DOHH2 (cell line): Measurements from ENCODE around the gene SKIC8.
A peak's percentile ranks its signal among the peaks of the same experiment; 100 is the strongest.

Source experiments
- H3F3A ChIP-seq: fragments of 200-600 bp; sonication (generic), shearing (Covaris generic); 2 replicates; pipeline ENCODE4 v1.6.0; 2016; ENCODE audit warnings: antibody characterized with exemption, mild to moderate bottlenecking; ENCODE audit not compliant: control insufficient read depth, insufficient read depth
- H3K27ac ChIP-seq: fragments of 200-600 bp; sonication (generic); 2 replicates; pipeline ENCODE4 v1.5.1; 2014; ENCODE audit warnings: low read depth, mild to moderate bottlenecking, low read length, moderate library complexity
- H3K27me3 ChIP-seq: fragments of 200-600 bp; sonication (generic); 2 replicates; pipeline ENCODE4 v1.6.1; 2014; ENCODE audit warnings: mild to moderate bottlenecking, low read length, mixed read lengths; ENCODE audit not compliant: control insufficient read depth
- H3K36me3 ChIP-seq: fragments of 200-600 bp; sonication (generic); 2 replicates; pipeline ENCODE4 v1.6.1; 2014; ENCODE audit warnings: mild to moderate bottlenecking, low read length, moderate library complexity, mixed read lengths; ENCODE audit not compliant: control insufficient read depth
- H3K4me1 ChIP-seq: fragments of 200-600 bp; sonication (generic); 2 replicates; pipeline ENCODE4 v1.6.1; 2014; ENCODE audit warnings: mild to moderate bottlenecking, low read length, mixed read lengths; ENCODE audit not compliant: control insufficient read depth
- H3K4me2 ChIP-seq: fragments of 200-600 bp; sonication (generic); 2 replicates; pipeline ENCODE4 v1.6.0; 2014; ENCODE audit warnings: mild to moderate bottlenecking, low read length, moderate library complexity
- H3K4me3 ChIP-seq: fragments of 200-600 bp; sonication (generic); 2 replicates; pipeline ENCODE4 v1.5.1; 2014; ENCODE audit warnings: mild to moderate bottlenecking, low read length, mixed read lengths
- H3K79me2 ChIP-seq: fragments of 200-600 bp; sonication (generic); 2 replicates; pipeline ENCODE4 v1.6.1; 2014; ENCODE audit warnings: mild to moderate bottlenecking, low read length, mixed read lengths; ENCODE audit not compliant: control insufficient read depth
- H3K9me2 ChIP-seq: fragments of 200-600 bp; sonication (generic); replicated peaks from 2 replicates; pipeline ENCODE4 v1.6.1; 2014; ENCODE audit warnings: mild to moderate bottlenecking, low read length, mixed read lengths; ENCODE audit not compliant: control insufficient read depth
- H3K9me3 ChIP-seq: fragments of 200-600 bp; sonication (generic); 2 replicates; pipeline ENCODE4 v1.6.1; 2014; ENCODE audit warnings: antibody characterized with exemption, low read length, mixed read lengths; ENCODE audit not compliant: control insufficient read depth, insufficient read depth
- H4K20me1 ChIP-seq: fragments of 200-600 bp; sonication (generic); 2 replicates; pipeline ENCODE4 v1.6.0; 2014; ENCODE audit warnings: low read depth, mild to moderate bottlenecking, antibody characterized with exemption, low read length, moderate library complexity; ENCODE audit not compliant: control insufficient read depth, insufficient read depth
- CTCF ChIP-seq: fragments of 200-600 bp; sonication (generic); IDR thresholded peaks from one replicate; pipeline ENCODE4 v1.5.1; 2014; ENCODE audit warnings: antibody characterized with exemption, mild to moderate bottlenecking, low read depth, low read length; ENCODE audit not compliant: poor library complexity, severe bottlenecking
- EZH2phosphoT487 ChIP-seq: fragments of 200-600 bp; sonication (generic); IDR thresholded peaks from 2 replicates; pipeline ENCODE4 v1.6.1; 2017; ENCODE audit warnings: borderline replicate concordance, mild to moderate bottlenecking, antibody characterized with exemption, low read length, moderate library complexity, mixed read lengths

SKIC8 gene

GRCh38 chr15:78241017-78241416 lies 58.4 kb downstream of the SKIC8 start:
- Histone ChIP-seq H4K20me1 (no peaks in the 10 kb centered on the region), H3K9me3 (no peaks in the 10 kb centered on the region), H3K4me2 (no peak overlapping the region), H3K36me3 (no peaks in the 10 kb centered on the region), H3F3A (no peaks in the 10 kb centered on the region), H3K9me2 (no peaks in the 10 kb centered on the region), H3K4me3 (no peak overlapping the region), H3K27me3 (peaks cover 11% of the 10 kb centered on the region), H3K79me2 (no peaks in the 10 kb centered on the region), H3K4me1 (no peaks in the 10 kb centered on the region), H3K27ac (no peak overlapping the region)
- TF ChIP-seq EZH2phosphoT487, result no peak
- peak; percentile 80 for TF ChIP-seq CTCF

- no peaks in the 10 kb centered on the region for H3K79me2 ChIP-seq
- peaks cover 20% of the 10 kb centered on the region for H3K27me3 ChIP-seq
- H3K27ac ChIP-seq, result no peak overlapping the region
- no peak overlapping the region for H3K4me2 ChIP-seq
- no peaks in the 10 kb centered on the region for H3F3A ChIP-seq
- no peaks in the 10 kb centered on the region for H3K9me2 ChIP-seq
- no peaks in the 10 kb centered on the region for H3K36me3 ChIP-seq
- no peak overlapping the region for H3K4me3 ChIP-seq
- H3K9me3 ChIP-seq, result no peaks in the 10 kb centered on the region
- H3K4me1 ChIP-seq, result 0 out of 2 replicates have a peak, but pooled peaks cover under 1% of the 10 kb centered on the region
- no peak for TF ChIP-seq CTCF
- no peak for TF ChIP-seq EZH2phosphoT487
- no peaks in the 10 kb centered on the region for H4K20me1 ChIP-seq
Measured at GRCh38 chr15:78239811-78240210, 59.6 kb downstream of the SKIC8 start.

DNA sequence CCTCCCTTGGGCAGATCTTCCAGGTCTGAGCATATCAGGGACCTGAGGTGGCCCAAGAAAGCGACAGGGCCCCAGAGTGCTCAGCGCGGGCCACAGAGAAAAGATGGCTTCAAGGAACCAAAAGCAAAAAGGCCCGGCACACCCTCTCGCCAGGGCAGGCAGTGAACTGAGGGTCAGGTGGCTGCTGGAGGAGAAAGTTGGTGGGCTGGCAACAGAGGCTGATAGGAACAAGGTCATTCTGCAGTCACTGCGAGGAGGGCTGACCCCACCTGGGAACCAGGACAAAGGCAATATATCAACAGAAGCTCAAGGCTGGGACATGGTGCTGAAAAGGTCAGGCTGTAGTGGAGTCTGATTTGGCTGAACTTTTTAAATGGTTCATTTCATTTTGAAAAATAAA lies 62.3 kb downstream of the SKIC8 start:
- TF ChIP-seq CTCF (no peak), EZH2phosphoT487 (no peak)
- H3K79me2 ChIP-seq, result no peaks in the 10 kb centered on the region
- 0 out of 2 replicates have a peak, but pooled peaks cover 4% of the 10 kb centered on the region for H3K4me1 ChIP-seq
- no peaks in the 10 kb centered on the region for H3K9me2 ChIP-seq
- H3K9me3 ChIP-seq, result no peaks in the 10 kb centered on the region
- H3K4me2 ChIP-seq, result no peak overlapping the region
- H3K4me3 ChIP-seq, result no peak overlapping the region
- peaks cover 32% of the 10 kb centered on the region for H3K27me3 ChIP-seq
- no peaks in the 10 kb centered on the region for H4K20me1 ChIP-seq
- H3F3A ChIP-seq, result no peaks in the 10 kb centered on the region
- no peaks in the 10 kb centered on the region for H3K36me3 ChIP-seq
- no peak overlapping the region for H3K27ac ChIP-seq

DNA sequence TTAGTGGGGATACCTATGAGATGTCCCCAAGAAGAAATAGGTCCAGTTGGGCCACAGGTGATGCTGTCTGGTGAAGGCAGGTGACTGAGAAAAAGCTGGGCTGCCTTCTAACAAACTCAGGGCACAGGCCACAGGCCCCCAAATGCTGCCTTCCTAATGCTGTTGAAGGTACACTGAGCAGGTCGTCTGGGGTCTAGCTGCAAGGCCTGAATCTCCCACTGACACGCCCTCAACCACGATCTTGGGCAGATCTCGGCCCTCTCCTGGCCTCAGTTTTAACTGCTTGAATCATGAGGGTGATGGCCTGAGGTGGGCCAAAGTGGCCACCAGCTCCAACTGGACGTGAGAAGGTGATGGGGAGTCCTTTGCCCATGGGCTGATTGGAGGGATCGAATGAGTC lies 62.9 kb downstream of the SKIC8 start:
- Histone ChIP-seq H3F3A (no peaks in the 10 kb centered on the region), H3K27me3 (peaks cover 36% of the 10 kb centered on the region), H3K36me3 (no peaks in the 10 kb centered on the region), H3K9me3 (no peaks in the 10 kb centered on the region), H4K20me1 (no peaks in the 10 kb centered on the region), H3K4me2 (no peak overlapping the region), H3K79me2 (no peaks in the 10 kb centered on the region), H3K9me2 (no peaks in the 10 kb centered on the region), H3K4me3 (no peak overlapping the region), H3K4me1 (0 out of 2 replicates have a peak, but pooled peaks cover 4% of the 10 kb centered on the region), H3K27ac (no peak overlapping the region)
- TF ChIP-seq CTCF, result no peak
- TF ChIP-seq EZH2phosphoT487, result no peak
